Thoracic aorta (tissue), 2 donors: ENCODE results near the gene HMGCS2. TPM values are rescaled to one million over a fixed set of nuclear protein-coding genes. Genes with fewer than 3 reads are reported as not detected.

Source experiments
- ATAC-seq: fragments of 150-250 bp; one replicate; pipeline ENCODE4 v1.8.0; 2017; ENCODE audit warnings: low read depth; ENCODE audit not compliant: insufficient number of reproducible peaks, low FRiP score
- DNase-seq: peaks from one replicate; pipeline ENCODE4 v3.0.0-alpha.2; 2020; ENCODE audit warnings: low spot score
- H3K27ac ChIP-seq, 2 donors: fragments of 200-600 bp; sonication (generic); 1 replicate in 1 of 2; 2 replicates in 1 of 2; pipeline ENCODE4 v1.5.1; 2016; ENCODE audit warnings: mild to moderate bottlenecking in 2 of 2, moderate library complexity in 2 of 2
- H3K27me3 ChIP-seq: fragments of 200-600 bp; sonication (generic); replicated peaks from 2 replicates; pipeline ENCODE4 v1.6.0; 2016; ENCODE audit warnings: mild to moderate bottlenecking; ENCODE audit not compliant: insufficient read depth
- H3K36me3 ChIP-seq: fragments of 200-600 bp; sonication (generic); one replicate; pipeline ENCODE4 v1.5.1; 2016
- H3K4me1 ChIP-seq, 2 donors: fragments of 200-600 bp; sonication (generic); 1 replicate in 1 of 2; 2 replicates in 1 of 2; pipeline versions ENCODE4 v1.5.1 to v1.6.0; 2016; ENCODE audit warnings: low read depth in 2 of 2, mild to moderate bottlenecking in 1 of 2; ENCODE audit not compliant: control insufficient read depth in 1 of 2
- H3K4me3 ChIP-seq: fragments of 200-600 bp; sonication (generic); 2 replicates; pipeline ENCODE4 v1.5.1; 2016; ENCODE audit warnings: mild to moderate bottlenecking
- H3K9me3 ChIP-seq: fragments of 200-600 bp; sonication (generic); 2 replicates; pipeline ENCODE4 v1.5.1; 2016
- CTCF ChIP-seq: fragments of 200-600 bp; sonication (generic); IDR thresholded peaks from one replicate; pipeline ENCODE4 v1.5.1; 2019; ENCODE audit warnings: antibody characterized with exemption
- total RNA-seq, 2 donors: library from RNA; depleted of rRNA; stranded (reverse); fragments of >200 nt; gene quantifications; one replicate each; pipeline versions ENCODE4 v1.1.0 to v1.2.3, GENCODE V29; 2016

HMGCS2 gene
- total RNA-seq, 2 donors from 2014 or later = 1.8 TPM; not detected in 1

GRCh38 chr1:119783354-119784185 lies 14.9 kb upstream of the HMGCS2 start:
- H3K9me3 ChIP-seq = no peaks in the 10 kb centered on the region
- no peaks in the 10 kb centered on the region for H3K27me3 ChIP-seq
- no peak overlapping the region for H3K4me3 ChIP-seq
- ATAC-seq = no peak
- no peak for DNase-seq
- H3K36me3 ChIP-seq = no peaks in the 10 kb centered on the region
- no peak for TF ChIP-seq CTCF
- no peak overlapping the region for H3K27ac ChIP-seq
- no peaks in the 10 kb centered on the region for H3K4me1 ChIP-seq

GRCh38 chr1:119782631-119783325 lies 14.1 kb upstream of the HMGCS2 start:
- no peaks in the 10 kb centered on the region for H3K36me3 ChIP-seq
- DNase-seq (no peak), ATAC-seq (no peak)
- no peak overlapping the region for H3K4me3 ChIP-seq
- H3K4me1 ChIP-seq = no peaks in the 10 kb centered on the region
- no peaks in the 10 kb centered on the region for H3K27me3 ChIP-seq
- H3K27ac ChIP-seq = no peak overlapping the region
- H3K9me3 ChIP-seq = no peaks in the 10 kb centered on the region
- TF ChIP-seq CTCF = no peak

- Histone ChIP-seq H3K27ac (no peak overlapping the region), H3K36me3 (no peaks in the 10 kb centered on the region), H3K27me3 (no peaks in the 10 kb centered on the region), H3K4me3 (no peak overlapping the region), H3K4me1 (no peaks in the 10 kb centered on the region), H3K9me3 (no peaks in the 10 kb centered on the region)
- DNase-seq (no peak), ATAC-seq (no peak)
- no peak for TF ChIP-seq CTCF
Measured at GRCh38 chr1:119781434-119782210, 12.9 kb upstream of the HMGCS2 start.

- Histone ChIP-seq H3K36me3 (no peaks in the 10 kb centered on the region), H3K9me3 (no peaks in the 10 kb centered on the region), H3K27me3 (no peaks in the 10 kb centered on the region), H3K4me1 (no peaks in the 10 kb centered on the region), H3K27ac (no peak overlapping the region), H3K4me3 (no peak overlapping the region)
- no peak for ATAC-seq
- no peak for TF ChIP-seq CTCF
- no peak for DNase-seq
Measured at GRCh38 chr1:119779869-119780356, 11.2 kb upstream of the HMGCS2 start.
